GM12864 (cell line): ENCODE results near the gene IRF7.

ENCODE experiments used
- DNase-seq: peaks from one replicate; pipeline ENCODE4 v3.0.0-alpha.2; 2011; ENCODE audit warnings: low read depth
- H3K4me3 ChIP-seq: 2 replicates; pipeline ENCODE4 v1.5.1; 2011; ENCODE audit warnings: mild to moderate bottlenecking, low read depth, low read length, control low read depth
- CTCF ChIP-seq: IDR thresholded peaks from 2 replicates; pipeline ENCODE4 v1.5.1; 2011; ENCODE audit warnings: low read depth, mild to moderate bottlenecking, moderate library complexity, low read length, control low read depth, inconsistent platforms; ENCODE audit errors: missing control alignments

IRF7 gene

GRCh38 chr11:630871-631270, 15.1 kb upstream of the IRF7 start:
- H3K4me3 ChIP-seq = no peak overlapping the region
- no peak for DNase-seq
- no peak for TF ChIP-seq CTCF

GRCh38 chr11:629237-629583, 13.5 kb upstream of the IRF7 start:
- DNase-seq = no peak
- H3K4me3 ChIP-seq = no peak overlapping the region
- TF ChIP-seq CTCF = no peak

GRCh38 chr11:628056-628455, 12.3 kb upstream of the IRF7 start:
- no peak overlapping the region for H3K4me3 ChIP-seq
- DNase-seq = no peak
- TF ChIP-seq CTCF = no peak

- no peak for TF ChIP-seq CTCF
- no peak overlapping the region for H3K4me3 ChIP-seq
Measured at GRCh38 chr11:627308-627576, 11.5 kb upstream of the IRF7 start.

GRCh38 chr11:626475-627307, 10.9 kb upstream of the IRF7 start, which contains the start of gene SCT:
TSS of gene SCT (minus strand) at chr11:627181. CDS start at chr11:627143, 38 bp downstream.
- TF ChIP-seq CTCF = no peak
- DNase-seq = no peak
- no peak within 1 kb of the TSS for H3K4me3 ChIP-seq

More at GRCh38 chr11:627308-627576, 11.5 kb upstream of the IRF7 start:
- no peak for DNase-seq

- no peak overlapping the region for H3K4me3 ChIP-seq
- no peak for DNase-seq
- TF ChIP-seq CTCF = no peak
Measured at GRCh38 chr11:625636-626268, 10.0 kb upstream of the IRF7 start.
